ENCODE results near the gene PSMA5.
"Not testable (repeated sequence)": the region's sequence is repeated elsewhere in the genome, so short reads cannot be mapped to it uniquely, and the experiment has no call there.

The PSMA5 gene

GRCh38 chr1:109434484-109434883 is 8.2 kb upstream of the PSMA5 start:
- DNase-seq (ENCODE audit: insufficient read length, low spot score) (no peak), FAIRE-seq (no peak)

DNA sequence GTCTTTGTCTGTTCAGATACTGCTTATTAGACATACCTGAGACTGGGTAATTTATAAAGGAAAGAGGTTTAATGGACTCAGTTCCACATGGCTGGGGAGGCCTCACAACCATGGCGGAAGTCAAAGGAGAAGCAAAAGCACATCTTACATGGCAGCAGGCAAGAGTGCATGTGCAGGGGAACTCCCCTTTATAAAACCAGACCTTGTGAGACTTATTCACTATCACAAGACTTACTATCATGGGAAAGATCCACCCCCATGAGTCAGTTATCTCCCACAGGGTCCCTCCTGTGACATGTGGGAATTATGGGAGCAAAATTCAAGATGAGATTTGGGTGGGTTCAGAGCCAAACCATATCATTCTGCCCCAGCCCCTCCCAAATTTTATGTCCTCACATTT is 7.1 kb upstream of the PSMA5 start:
- no peak for FAIRE-seq

DNA sequence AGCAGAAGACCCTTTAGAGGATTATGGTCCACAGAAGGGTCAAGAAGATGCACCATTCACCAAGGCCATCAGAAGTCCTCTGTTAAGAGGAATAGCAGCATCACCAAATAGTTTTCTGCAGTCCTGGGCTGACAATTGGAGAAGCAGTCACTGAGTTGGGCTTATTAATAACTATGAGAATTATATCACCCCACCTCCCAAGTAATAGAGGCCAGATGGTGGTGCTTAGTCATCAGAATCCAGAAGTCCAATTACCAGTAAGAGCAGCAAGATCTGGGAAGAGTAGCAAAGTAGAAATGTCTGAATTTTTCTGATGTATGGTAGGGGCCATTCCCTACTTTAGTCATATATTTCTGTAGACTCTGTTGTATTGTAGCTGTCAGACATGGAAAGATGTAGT is 6.1 kb upstream of the PSMA5 start:
- DNase-seq (ENCODE audit: insufficient read length, low spot score) (no peak), FAIRE-seq (no peak)

More for the DNA sequence above, 7.1 kb upstream of the PSMA5 start:
- no peak for DNase-seq (ENCODE audit: insufficient read length, low spot score)

- no peak for DNase-seq (ENCODE audit: insufficient read length, low spot score)
- no peak for FAIRE-seq
Measured at GRCh38 chr1:109427171-109427467, 871 bp upstream of the PSMA5 start.

- FAIRE-seq (peak; percentile 55), DNase-seq (ENCODE audit: insufficient read length, low spot score) (no peak)
Measured at GRCh38 chr1:109425391-109426280, 612 bp downstream of the PSMA5 start.

DNA sequence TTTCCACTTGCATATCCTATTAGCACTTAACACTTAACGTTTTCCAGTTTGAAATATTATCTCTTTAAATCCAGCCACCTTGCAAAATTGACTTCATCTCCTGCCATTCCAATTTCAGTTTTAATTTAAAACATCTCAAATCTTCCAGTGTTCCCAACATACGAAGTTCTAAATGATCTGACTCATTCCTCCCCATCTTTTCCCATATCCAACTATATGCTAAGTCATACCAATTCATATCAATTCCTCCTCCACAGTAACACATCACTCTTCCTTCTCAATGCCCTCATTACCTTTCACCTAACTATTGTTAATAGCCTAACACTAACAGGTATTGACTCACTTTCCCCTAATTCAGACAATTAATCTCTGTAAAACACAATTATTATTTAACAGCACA is 2.8 kb downstream of the PSMA5 start:
- no peak for FAIRE-seq

GRCh38 chr1:109412551-109412950 is 13.7 kb downstream of the PSMA5 start:
- DNase-seq (ENCODE audit: insufficient read length, low spot score) (no peak), FAIRE-seq (no peak)

More for the DNA sequence above, 2.8 kb downstream of the PSMA5 start:
- no peak for DNase-seq (ENCODE audit: insufficient read length, low spot score)

DNA sequence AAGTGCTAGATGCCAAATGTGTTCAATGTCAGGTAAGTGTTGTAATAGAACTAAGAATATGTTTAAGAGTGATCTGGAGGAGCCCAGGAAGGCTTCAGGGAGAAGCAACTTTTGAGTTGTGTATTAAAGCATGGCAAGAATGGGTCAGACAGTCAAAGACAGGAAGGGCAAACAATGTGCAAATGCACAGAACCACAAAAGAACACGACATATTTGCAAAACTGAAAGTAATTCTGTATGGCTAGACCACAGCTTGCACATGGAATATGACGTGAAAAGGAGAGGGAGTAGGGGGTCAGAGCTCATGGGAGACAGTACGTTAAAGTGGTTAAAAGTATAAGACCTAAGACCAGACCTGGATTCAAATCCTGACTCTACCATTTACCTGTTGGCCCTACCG is 21.4 kb downstream of the PSMA5 start:
- DNase-seq (ENCODE audit: insufficient read length, low spot score) (no peak), FAIRE-seq (no peak)

GRCh38 chr1:109402025-109402424 is 24.2 kb downstream of the PSMA5 start:
- DNase-seq (ENCODE audit: insufficient read length, low spot score) = no peak
- no peak for FAIRE-seq

GRCh38 chr1:109400035-109400655 is 26.1 kb downstream of the PSMA5 start:
- FAIRE-seq (peak; percentile 44), DNase-seq (ENCODE audit: insufficient read length, low spot score) (no peak)

DNA sequence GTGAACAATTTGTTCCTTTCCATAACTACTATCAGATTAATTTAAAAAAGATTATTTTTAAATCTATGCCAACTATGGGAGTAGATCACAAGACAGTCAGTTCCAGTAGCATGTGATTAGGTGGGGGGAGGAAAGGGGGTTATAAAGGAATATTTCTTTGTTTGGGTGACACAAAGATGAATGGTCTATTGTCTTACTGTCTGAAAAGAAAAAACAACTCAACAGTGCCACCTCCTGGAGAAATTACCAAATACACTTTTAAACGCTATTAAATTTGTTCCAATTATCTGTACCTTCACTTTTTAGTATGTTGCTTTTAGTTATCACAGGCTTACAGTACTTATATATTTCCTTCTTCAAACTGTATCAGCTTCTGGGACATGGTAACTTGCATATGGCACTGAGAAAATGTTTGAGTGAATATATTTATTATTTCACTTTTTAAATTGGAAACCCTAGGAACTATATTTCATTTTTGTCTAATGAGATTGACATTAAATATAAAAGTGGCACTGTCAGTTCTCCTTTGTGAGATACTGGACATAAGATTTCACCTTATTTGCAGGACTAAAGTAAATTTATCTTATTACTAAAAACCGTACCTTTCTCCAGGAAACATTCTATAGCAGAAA is 26.8 kb downstream of the PSMA5 start:
- FAIRE-seq = peak; percentile 84

GRCh38 chr1:109398343-109399225 is 27.7 kb downstream of the PSMA5 start:
- DNase-seq (ENCODE audit: insufficient read length, low spot score) (no peak), FAIRE-seq (no peak)

More for the DNA sequence above, 26.8 kb downstream of the PSMA5 start:
- no peak for DNase-seq (ENCODE audit: insufficient read length, low spot score)

DNA sequence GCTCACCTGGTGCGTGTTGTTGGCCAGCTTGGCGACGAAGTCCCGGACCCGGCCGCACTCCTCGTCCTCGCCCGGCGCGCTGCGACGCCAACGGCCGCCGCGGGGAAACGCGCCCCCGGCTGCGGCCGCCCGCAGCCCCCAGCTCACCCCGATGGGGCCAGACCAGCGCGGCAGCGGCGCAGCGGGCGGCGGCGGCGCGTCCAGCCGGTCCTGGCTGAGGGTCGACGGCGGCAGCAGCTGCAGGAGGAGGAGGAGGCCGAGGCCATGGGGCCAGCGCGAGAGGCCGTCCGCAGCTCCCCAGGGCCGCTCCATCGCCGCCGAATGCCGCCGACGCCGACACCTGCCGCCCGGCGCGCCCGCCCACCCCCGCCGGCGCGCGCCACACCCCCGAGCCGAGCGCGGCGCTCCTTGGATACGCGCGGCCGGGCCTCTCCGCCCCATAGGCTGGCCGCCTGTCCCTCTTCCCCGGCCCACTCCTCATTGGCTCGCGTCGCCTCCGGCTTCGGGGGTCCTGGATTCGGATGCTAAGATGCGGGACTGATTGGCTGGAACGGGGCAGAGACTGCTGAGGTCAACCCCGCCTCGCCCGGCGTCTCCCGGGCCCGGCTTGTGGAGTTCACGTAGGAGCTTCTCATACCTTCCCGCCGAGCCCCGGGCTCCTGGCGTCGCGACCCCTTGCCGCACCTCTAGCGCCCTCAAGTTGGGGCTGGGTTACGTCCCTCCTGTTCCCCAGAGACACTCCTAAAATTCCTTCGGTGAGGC is 28.5 kb downstream of the PSMA5 start, which contains the start of gene SORT1:
Gene SORT1, minus strand, starts transcription at position 338 of the 762 bp plus-strand sequence. Its CDS starts 26 bp downstream, at position 312.
- FAIRE-seq = no peak
- DNase-seq (ENCODE audit: insufficient read length, low spot score) = peak; percentile 52

DNA sequence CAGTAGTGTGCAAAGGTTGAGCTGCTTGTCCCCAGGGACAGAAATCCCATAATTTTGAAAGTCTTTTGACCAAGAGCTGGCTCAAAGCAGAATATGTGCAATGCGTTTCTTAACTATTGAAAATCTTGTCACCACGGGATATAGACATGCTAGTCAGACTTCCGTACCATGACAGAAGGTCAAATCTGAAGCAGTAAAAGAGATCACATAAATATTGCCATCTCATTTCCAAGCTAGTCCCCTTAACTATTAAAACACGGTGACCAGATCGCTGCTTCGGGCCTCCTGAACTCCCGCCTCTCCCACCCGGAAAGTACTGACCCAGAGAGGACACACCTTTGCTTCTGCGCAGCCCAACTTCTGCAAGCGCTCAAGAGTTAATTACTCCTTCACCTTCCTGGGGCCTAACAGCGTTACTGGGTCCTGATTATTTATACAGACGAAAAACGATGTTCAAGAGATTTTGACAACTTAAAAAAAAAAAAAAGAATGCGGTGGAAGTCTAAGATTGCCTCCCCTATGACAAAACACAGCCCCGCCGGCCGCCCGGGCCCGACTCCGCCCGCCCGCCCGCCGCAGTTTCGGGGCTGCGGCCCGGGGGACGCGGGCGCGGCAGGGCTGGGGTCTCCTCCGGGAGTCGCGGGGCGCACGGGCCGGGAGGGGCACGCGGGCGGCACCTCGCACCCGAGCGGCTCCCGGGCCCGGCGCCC is 29.2 kb downstream of the PSMA5 start:
- FAIRE-seq (no peak), DNase-seq (ENCODE audit: insufficient read length, low spot score) (no peak)

DNA sequence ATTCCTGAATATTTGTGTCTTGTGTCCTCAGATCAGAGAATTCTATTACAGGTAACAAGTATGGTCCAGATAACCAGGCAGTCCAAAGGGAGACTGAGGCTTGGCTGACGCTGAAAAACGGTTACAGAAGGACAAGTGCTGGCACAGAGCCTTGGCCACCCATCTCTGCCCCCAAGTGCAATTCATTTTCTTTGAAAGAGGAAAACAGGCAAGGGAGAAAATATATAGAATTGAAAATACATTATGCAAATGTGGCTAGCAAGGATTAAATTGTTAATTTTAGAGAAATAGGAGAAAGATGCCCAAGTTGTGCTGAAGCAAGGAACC is 29.8 kb downstream of the PSMA5 start:
- no peak for FAIRE-seq

GRCh38 chr1:109395602-109396512 is 30.4 kb downstream of the PSMA5 start:
- DNase-seq (ENCODE audit: insufficient read length, low spot score) (no peak), FAIRE-seq (no peak)

More for the DNA sequence above, 29.8 kb downstream of the PSMA5 start:
- DNase-seq (ENCODE audit: insufficient read length, low spot score) = no peak

DNA sequence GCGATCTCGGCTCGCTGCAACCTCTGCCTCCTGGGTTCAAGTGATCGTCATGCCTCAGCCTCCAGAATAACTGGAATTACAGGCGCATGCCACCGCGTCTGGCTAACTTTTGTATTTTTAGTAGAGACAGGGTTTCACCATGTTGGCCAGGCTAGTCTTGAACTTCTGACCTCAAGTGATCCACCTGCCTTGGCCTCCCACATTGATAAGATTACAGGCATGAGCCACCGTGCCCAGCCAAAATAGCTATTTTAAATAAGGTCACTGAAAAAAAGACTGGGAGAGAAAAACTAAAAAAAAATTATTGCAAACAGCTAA is 31.0 kb downstream of the PSMA5 start:
- not testable (repeated sequence) for FAIRE-seq; DNase-seq (ENCODE audit: insufficient read length, low spot score)

DNA sequence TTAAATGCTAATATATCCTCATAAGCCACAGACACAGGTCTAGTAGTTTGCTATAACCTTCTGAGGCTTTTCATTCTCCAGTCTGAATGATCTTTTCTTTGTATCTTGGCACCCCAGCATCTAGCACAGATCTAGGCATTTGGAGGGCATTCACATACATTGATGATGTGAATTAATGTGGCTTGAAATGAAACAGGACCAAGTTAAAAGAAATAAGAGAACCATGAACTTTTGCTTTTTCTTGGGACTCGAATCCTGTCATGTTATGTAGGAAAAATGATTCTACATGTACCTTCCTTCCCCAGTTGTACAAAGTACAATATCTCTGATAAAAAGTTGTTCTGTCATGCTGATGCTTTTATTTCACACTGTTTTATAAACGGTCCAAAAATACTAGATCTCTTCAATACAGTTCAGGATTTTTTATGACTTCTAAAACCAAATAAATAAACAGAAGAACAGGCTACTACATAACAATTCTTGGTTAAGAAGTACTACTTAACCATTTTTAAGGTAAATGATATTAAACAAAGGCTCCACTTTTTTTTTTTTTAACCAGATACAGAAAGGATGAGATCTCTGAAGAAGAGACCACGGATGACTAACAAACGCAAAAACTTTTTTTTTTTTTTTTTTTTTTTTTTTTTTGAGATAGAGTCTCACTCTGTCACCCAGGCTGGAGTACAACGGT is 31.5 kb downstream of the PSMA5 start:
- DNase-seq (ENCODE audit: insufficient read length, low spot score) (no peak), FAIRE-seq (no peak)
